WTC11 (cell line): ENCODE measurements around the gene ZYG11B.
"Not testable (repeated sequence)": the region's sequence is repeated elsewhere in the genome, so short reads cannot be mapped to it uniquely, and the experiment has no call there.

Experiments
- GABPB1 ChIP-seq: sonication (generic); formaldehyde crosslinking; IDR thresholded peaks from 2 replicates; pipeline ENCODE4 v1.8.1; 2023; ENCODE audit warnings: mild to moderate bottlenecking, missing genetic modification reagents
- TF ChIP-seq, protein P1 (sequence below): fragments of 200-600 bp; IDR thresholded peaks from 2 replicates; pipeline ENCODE4 v1.8.0; 2022; ENCODE audit warnings: antibody characterized with exemption
- TF ChIP-seq, protein P2 (sequence below): sonication (generic); formaldehyde crosslinking; IDR thresholded peaks from 2 replicates; pipeline ENCODE4 v1.8.1; 2022; ENCODE audit warnings: mild to moderate bottlenecking, missing genetic modification reagents, moderate library complexity, borderline replicate concordance
- TF ChIP-seq, protein P3 (sequence below): sonication (generic); formaldehyde crosslinking; conservative IDR thresholded peaks from 2 replicates; pipeline ENCODE4 v1.8.1; 2022; ENCODE audit warnings: mild to moderate bottlenecking, missing genetic modification reagents

DNA sequence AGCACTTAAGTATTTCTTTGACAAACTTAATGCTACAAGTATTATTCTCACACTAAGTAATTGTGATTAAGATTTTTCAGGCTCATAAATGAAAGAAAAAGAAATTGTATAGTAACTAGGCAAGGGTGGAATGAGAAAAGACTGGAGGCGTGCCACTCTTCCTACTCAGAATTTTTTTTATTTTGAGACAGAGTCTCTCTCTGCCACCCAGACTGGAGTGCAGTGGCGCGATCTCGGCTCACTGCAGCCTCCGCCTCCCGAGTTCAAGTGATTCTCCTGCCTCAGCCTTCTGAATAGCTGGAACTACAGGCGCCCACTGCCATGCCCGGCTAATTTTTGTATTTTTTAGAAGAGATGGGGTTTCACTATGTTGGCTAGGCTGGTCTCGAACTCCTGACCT lies 9.1 kb downstream of the ZYG11B start:
- TF ChIP-seq, protein P1, sequence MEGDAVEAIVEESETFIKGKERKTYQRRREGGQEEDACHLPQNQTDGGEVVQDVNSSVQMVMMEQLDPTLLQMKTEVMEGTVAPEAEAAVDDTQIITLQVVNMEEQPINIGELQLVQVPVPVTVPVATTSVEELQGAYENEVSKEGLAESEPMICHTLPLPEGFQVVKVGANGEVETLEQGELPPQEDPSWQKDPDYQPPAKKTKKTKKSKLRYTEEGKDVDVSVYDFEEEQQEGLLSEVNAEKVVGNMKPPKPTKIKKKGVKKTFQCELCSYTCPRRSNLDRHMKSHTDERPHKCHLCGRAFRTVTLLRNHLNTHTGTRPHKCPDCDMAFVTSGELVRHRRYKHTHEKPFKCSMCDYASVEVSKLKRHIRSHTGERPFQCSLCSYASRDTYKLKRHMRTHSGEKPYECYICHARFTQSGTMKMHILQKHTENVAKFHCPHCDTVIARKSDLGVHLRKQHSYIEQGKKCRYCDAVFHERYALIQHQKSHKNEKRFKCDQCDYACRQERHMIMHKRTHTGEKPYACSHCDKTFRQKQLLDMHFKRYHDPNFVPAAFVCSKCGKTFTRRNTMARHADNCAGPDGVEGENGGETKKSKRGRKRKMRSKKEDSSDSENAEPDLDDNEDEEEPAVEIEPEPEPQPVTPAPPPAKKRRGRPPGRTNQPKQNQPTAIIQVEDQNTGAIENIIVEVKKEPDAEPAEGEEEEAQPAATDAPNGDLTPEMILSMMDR, result not testable (repeated sequence)
- not testable (repeated sequence) for TF ChIP-seq GABPB1 (CRISPR knock-in tag)
- TF ChIP-seq, protein P2, sequence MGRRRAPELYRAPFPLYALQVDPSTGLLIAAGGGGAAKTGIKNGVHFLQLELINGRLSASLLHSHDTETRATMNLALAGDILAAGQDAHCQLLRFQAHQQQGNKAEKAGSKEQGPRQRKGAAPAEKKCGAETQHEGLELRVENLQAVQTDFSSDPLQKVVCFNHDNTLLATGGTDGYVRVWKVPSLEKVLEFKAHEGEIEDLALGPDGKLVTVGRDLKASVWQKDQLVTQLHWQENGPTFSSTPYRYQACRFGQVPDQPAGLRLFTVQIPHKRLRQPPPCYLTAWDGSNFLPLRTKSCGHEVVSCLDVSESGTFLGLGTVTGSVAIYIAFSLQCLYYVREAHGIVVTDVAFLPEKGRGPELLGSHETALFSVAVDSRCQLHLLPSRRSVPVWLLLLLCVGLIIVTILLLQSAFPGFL (CRISPR knock-in tag), result not testable (repeated sequence)
- TF ChIP-seq, protein P3, sequence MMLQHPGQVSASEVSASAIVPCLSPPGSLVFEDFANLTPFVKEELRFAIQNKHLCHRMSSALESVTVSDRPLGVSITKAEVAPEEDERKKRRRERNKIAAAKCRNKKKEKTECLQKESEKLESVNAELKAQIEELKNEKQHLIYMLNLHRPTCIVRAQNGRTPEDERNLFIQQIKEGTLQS (CRISPR knock-in tag), result not testable (repeated sequence)
